HepG2 (cell line): ENCODE data around the gene PTRHD1. TPM values are rescaled to one million over a fixed set of nuclear protein-coding genes. Genes with fewer than 3 reads are reported as not detected.
A peak's percentile ranks its signal among the peaks of the same experiment; 100 is the strongest.

Experiments used
- CEBPG ChIP-seq: IDR thresholded peaks from 2 replicates; pipeline ENCODE4 v1.6.1; 2016
- ERF ChIP-seq: IDR thresholded peaks from 2 replicates; pipeline ENCODE4 v1.6.1; 2018; ENCODE audit warnings: missing biosample characterization, missing genetic modification reagents
- ESRRA ChIP-seq: sonication (generic); formaldehyde crosslinking; IDR thresholded peaks from 2 replicates; pipeline ENCODE4 v1.5.1; 2020; ENCODE audit warnings: mild to moderate bottlenecking, low read depth, missing genetic modification reagents
- GATAD2A ChIP-seq: IDR thresholded peaks from 2 replicates; pipeline ENCODE4 v1.6.1; 2016
- JUNB ChIP-seq: sonication (generic); formaldehyde crosslinking; IDR thresholded peaks from 2 replicates; pipeline ENCODE4 v1.8.0; 2022; ENCODE audit warnings: missing genetic modification reagents, mild to moderate bottlenecking, borderline replicate concordance
- MAFK ChIP-seq, 2 experiments: IDR thresholded peaks in 1 of 2; conservative IDR thresholded peaks in 1 of 2; 2 replicates each; pipeline ENCODE4 v1.6.1; 2011; ENCODE audit warnings: improper control_type of control experiment in 2 of 2, low read length in 2 of 2
- MTA1 ChIP-seq: sonication (generic); formaldehyde crosslinking; IDR thresholded peaks from 2 replicates; pipeline ENCODE4 v1.4.0; 2020; ENCODE audit warnings: missing genetic modification reagents, mild to moderate bottlenecking, borderline replicate concordance
- PHF5A ChIP-seq: IDR thresholded peaks from one replicate; pipeline ENCODE4 v1.6.1; 2018; ENCODE audit warnings: low read depth, missing genetic modification reagents; ENCODE audit not compliant: unreplicated experiment
- RAD51 ChIP-seq: fragments of 450-650 bp; IDR thresholded peaks from 2 replicates; pipeline ENCODE4 v1.6.1; 2016; ENCODE audit warnings: borderline replicate concordance
- RBM22 ChIP-seq: fragments of 200-400 bp; formaldehyde crosslinking; optimal IDR thresholded peaks from 2 replicates; pipeline ENCODE3; 2017; ENCODE audit warnings: mild to moderate bottlenecking, low read length, moderate library complexity
- SAP130 ChIP-seq: IDR thresholded peaks from 2 replicates; pipeline ENCODE4 v1.6.1; 2016; ENCODE audit warnings: low read depth
- TCF7L2 ChIP-seq: IDR thresholded peaks from 2 replicates; pipeline ENCODE4 v1.6.1; 2011; ENCODE audit warnings: mild to moderate bottlenecking, low read depth, low read length, moderate library complexity
- TGIF2 ChIP-seq: IDR thresholded peaks from 2 replicates; pipeline ENCODE4 v1.6.1; 2016; ENCODE audit warnings: control low read depth, missing compliant biosample characterization
- ZBTB25 ChIP-seq: IDR thresholded peaks from 2 replicates; pipeline ENCODE4 v1.6.1; 2018; ENCODE audit warnings: missing genetic modification reagents
- ZNF142 ChIP-seq: sonication (generic); formaldehyde crosslinking; IDR thresholded peaks from 2 replicates; pipeline ENCODE4 v1.4.0; 2020; ENCODE audit warnings: missing genetic modification reagents
- ZNF333 ChIP-seq: sonication (generic); formaldehyde crosslinking; IDR thresholded peaks from 2 replicates; pipeline ENCODE4 v1.4.0; 2020; ENCODE audit warnings: mild to moderate bottlenecking, missing genetic modification reagents, borderline replicate concordance
- ZNF441 ChIP-seq: sonication (generic); formaldehyde crosslinking; IDR thresholded peaks from 2 replicates; pipeline ENCODE4 v1.7.0; 2021; ENCODE audit warnings: missing genetic modification reagents, borderline replicate concordance
- ZNF784 ChIP-seq: sonication (generic); formaldehyde crosslinking; IDR thresholded peaks from 2 replicates; pipeline ENCODE4 v1.5.1; 2020; ENCODE audit warnings: missing genetic modification reagents, mild to moderate bottlenecking, borderline replicate concordance
- ZSCAN21 ChIP-seq: sonication (generic); formaldehyde crosslinking; IDR thresholded peaks from 2 replicates; pipeline ENCODE4 v1.8.0; 2022; ENCODE audit warnings: mild to moderate bottlenecking, missing genetic modification reagents, moderate library complexity, borderline replicate concordance
- polyA plus RNA-seq, 8 experiments: library from polyadenylated mRNA; depleted of rRNA in 3 of 8; stranded (reverse) in 7 of 8; unstranded in 1 of 8; fragments of >200 nt; fragmentation: Illumina TruSeq in 4 of 8; extraction: Trizol in 4 of 8; gene quantifications; 2 replicates each; pipeline versions ENCODE4 v1.2.1 to v1.2.3, GENCODE V29; 2011 to 2016; ENCODE audit warnings: low read depth in 4 of 8, missing spikeins in 1 of 8, mixed read lengths in 1 of 8; ENCODE audit not compliant: insufficient read depth in 1 of 8
- total RNA-seq, 5 experiments: library from RNA; depleted of rRNA; stranded (reverse); fragments of >200 nt; fragmentation: Illumina TruSeq; extraction: Trizol; gene quantifications; 2 replicates each; pipeline ENCODE4 v1.2.3, GENCODE V29; 2016; ENCODE audit warnings: low read depth in 1 of 5

Gene PTRHD1
- total and polyA plus RNA-seq, 2 of the 13 experiments (the other 11 are each of a cell fraction or from before 2014, with no cell fraction given) = 72.6 to 90.8 TPM

GRCh38 chr2:24827321-24828237 lies 34.4 kb upstream of the PTRHD1 start (continued):
- TF ChIP-seq ZNF142 (CRISPR knock-in tag) (peak; percentile 94), PHF5A (CRISPR knock-in tag) (no peak), ZNF333 (no peak), ZBTB25 (CRISPR knock-in tag) (peak; percentile 60; the same call in 1 of the 2 replicates), RAD51 (no peak), JUNB (CRISPR knock-in tag) (no peak), GATAD2A (CRISPR knock-in tag) (0 out of 2 replicates have a peak, but pooled peaks have one; percentile 48), ZNF441 (CRISPR knock-in tag) (no peak), MTA1 (CRISPR knock-in tag) (0 out of 2 replicates have a peak, but pooled peaks have one; percentile 62), ZSCAN21 (CRISPR knock-in tag) (no peak), ZNF784 (CRISPR knock-in tag) (no peak), ESRRA (CRISPR knock-in tag) (no peak), TCF7L2 (no peak), CEBPG (CRISPR knock-in tag) (0 out of 2 replicates have a peak, but pooled peaks have one; percentile 4), TGIF2 (CRISPR knock-in tag) (no peak), ERF (CRISPR knock-in tag) (peak; percentile 71; the same call in 1 of the 2 replicates), MAFK (conservative IDR thresholded peaks at IDR 0.05 in 1 of 2, IDR thresholded peaks at IDR 0.05 in 1 of 2; ENCODE audit: low read length in 2 of 2) (peak in 1 of 2 experiments; percentile 16; a peak in 1 of 4 replicates), RBM22 (peak; percentile 93), SAP130 (CRISPR knock-in tag) (0 out of 2 replicates have a peak, but pooled peaks have one; percentile 21)
